Suprapubic skin (tissue), 4 donors: Measurements from ENCODE around the gene RYR1. TPM values are rescaled to one million over a fixed set of nuclear protein-coding genes. Genes with fewer than 3 reads are reported as not detected.
"Not testable (repeated sequence)": the region's sequence is repeated elsewhere in the genome, so short reads cannot be mapped to it uniquely, and the experiment has no call there.

Source experiments
- DNase-seq, 2 donors: peaks; one replicate each; pipeline ENCODE4 v3.0.0-alpha.2; 2019; ENCODE audit warnings: low spot score in 2 of 2
- H3K27ac ChIP-seq: fragments of 200-600 bp; sonication (generic); one replicate; pipeline ENCODE4 v1.5.1; 2019
- H3K27me3 ChIP-seq: fragments of 200-600 bp; sonication (generic); one replicate; pipeline ENCODE4 v1.5.1; 2019
- H3K36me3 ChIP-seq: fragments of 200-600 bp; sonication (generic); one replicate; pipeline ENCODE4 v1.5.1; 2019
- H3K4me1 ChIP-seq: fragments of 200-600 bp; sonication (generic); one replicate; pipeline ENCODE4 v1.5.1; 2019
- H3K4me3 ChIP-seq: fragments of 200-600 bp; sonication (generic); one replicate; pipeline ENCODE4 v1.5.1; 2019; ENCODE audit warnings: mild to moderate bottlenecking
- H3K9me3 ChIP-seq: fragments of 200-600 bp; sonication (generic); one replicate; pipeline ENCODE4 v1.5.1; 2019
- CTCF ChIP-seq, 2 donors: fragments of 200-600 bp in 1 of 2; fragments of 450-650 bp in 1 of 2; sonication (generic) in 1 of 2; IDR thresholded peaks; one replicate each; pipeline ENCODE4 v1.5.1; 2016 to 2019; ENCODE audit warnings: antibody characterized with exemption in 2 of 2, mild to moderate bottlenecking in 1 of 2, moderate library complexity in 1 of 2
- EP300 ChIP-seq: sonication (generic); formaldehyde crosslinking; IDR thresholded peaks from one replicate; pipeline ENCODE4 v1.6.1; 2017; ENCODE audit warnings: antibody characterized with exemption
- POLR2A ChIP-seq, 2 donors: fragments of 450-650 bp; IDR thresholded peaks; one replicate each; pipeline ENCODE4 v1.6.1; 2017; ENCODE audit warnings: antibody characterized with exemption in 2 of 2, mild to moderate bottlenecking in 2 of 2, moderate library complexity in 2 of 2
- POLR2AphosphoS5 ChIP-seq, 3 donors: sonication (generic); formaldehyde crosslinking; IDR thresholded peaks; one replicate each; pipeline ENCODE4 v1.6.1; 2017; ENCODE audit warnings: antibody characterized with exemption in 3 of 3
- WGBS: methylation state at CpG from one replicate; pipeline ENCODE4 v1.1.5; 2018; 5-methylcytosine and 5-hydroxymethylcytosine counted together
- total RNA-seq, 4 donors: library from RNA; depleted of rRNA; stranded (reverse); fragments of >200 nt; gene quantifications; one replicate each; pipeline ENCODE4 v1.1.0, GENCODE V29; 2016

RYR1 gene
- total RNA-seq, 4 donors from 2014 or later: 8.4 to 26.1 (median 13.1) TPM

GRCh38 chr19:38549061-38549460, 115.6 kb downstream of the RYR1 start:
- 96% methylated on average over 5 of the region's 5 CpGs for WGBS
- H3K27me3 ChIP-seq: peaks cover 4% of the 10 kb centered on the region
- H3K4me3 ChIP-seq: no peak overlapping the region
- no peaks in the 10 kb centered on the region for H3K36me3 ChIP-seq
- peaks cover 9% of the 10 kb centered on the region for H3K4me1 ChIP-seq
- no peaks in the 10 kb centered on the region for H3K9me3 ChIP-seq
- H3K27ac ChIP-seq: no peak overlapping the region
- TF ChIP-seq POLR2AphosphoS5 (IDR thresholded peaks at IDR 0.05) (no peak), EP300 (no peak), CTCF (IDR thresholded peaks at IDR 0.05) (no peak), POLR2A (IDR thresholded peaks at IDR 0.05) (no peak)
- no peak for DNase-seq

GRCh38 chr19:38549942-38550341, 116.5 kb downstream of the RYR1 start:
- no peak for DNase-seq
- no peak for TF ChIP-seq POLR2AphosphoS5 (IDR thresholded peaks at IDR 0.05)
- TF ChIP-seq CTCF (IDR thresholded peaks at IDR 0.05): no peak
- TF ChIP-seq EP300: no peak
- no peak for TF ChIP-seq POLR2A (IDR thresholded peaks at IDR 0.05)
- H3K4me3 ChIP-seq: no peak overlapping the region
- 49% methylated on average over 4 of the region's 4 CpGs for WGBS
- H3K36me3 ChIP-seq: no peaks in the 10 kb centered on the region
- peaks cover under 1% of the 10 kb centered on the region for H3K4me1 ChIP-seq
- H3K27me3 ChIP-seq: peaks cover 4% of the 10 kb centered on the region
- no peaks in the 10 kb centered on the region for H3K9me3 ChIP-seq
- no peak overlapping the region for H3K27ac ChIP-seq

- WGBS: 72% methylated on average over 3 of the region's 3 CpGs
- peaks cover 4% of the 10 kb centered on the region for H3K27me3 ChIP-seq
- DNase-seq: no peak
- no peak overlapping the region for H3K27ac ChIP-seq
- no peaks in the 10 kb centered on the region for H3K9me3 ChIP-seq
- TF ChIP-seq POLR2A (IDR thresholded peaks at IDR 0.05) (no peak), POLR2AphosphoS5 (IDR thresholded peaks at IDR 0.05) (no peak), CTCF (IDR thresholded peaks at IDR 0.05) (no peak), EP300 (no peak)
- H3K4me1 ChIP-seq: no peaks in the 10 kb centered on the region
- no peaks in the 10 kb centered on the region for H3K36me3 ChIP-seq
- no peak overlapping the region for H3K4me3 ChIP-seq
Measured at GRCh38 chr19:38550376-38550775, 116.9 kb downstream of the RYR1 start.

GRCh38 chr19:38551450-38551813, 117.9 kb downstream of the RYR1 start:
- WGBS: 65% methylated on average over 6 of the region's 6 CpGs
- Histone ChIP-seq H3K27ac (no peak overlapping the region), H3K4me3 (no peak overlapping the region), H3K4me1 (no peaks in the 10 kb centered on the region), H3K9me3 (no peaks in the 10 kb centered on the region), H3K36me3 (no peaks in the 10 kb centered on the region), H3K27me3 (peaks cover 4% of the 10 kb centered on the region)
- DNase-seq: no peak
- TF ChIP-seq CTCF (IDR thresholded peaks at IDR 0.05) (no peak), EP300 (no peak), POLR2A (IDR thresholded peaks at IDR 0.05) (no peak), POLR2AphosphoS5 (IDR thresholded peaks at IDR 0.05) (no peak)

- WGBS: 90% methylated on average over 1 of the region's 1 CpG
- H3K4me3 ChIP-seq, H3K27ac ChIP-seq, H3K4me1 ChIP-seq, H3K36me3 ChIP-seq, DNase-seq, H3K9me3 ChIP-seq, H3K27me3 ChIP-seq: not testable (repeated sequence)
Measured at GRCh38 chr19:38553239-38553638, 119.7 kb downstream of the RYR1 start.

- peaks cover 4% of the 10 kb centered on the region for H3K27me3 ChIP-seq
- H3K27ac ChIP-seq: no peak overlapping the region
- 67% methylated on average over 3 of the region's 3 CpGs for WGBS
- H3K4me1 ChIP-seq: peaks cover 2% of the 10 kb centered on the region
- H3K9me3 ChIP-seq: no peaks in the 10 kb centered on the region
- no peak overlapping the region for H3K4me3 ChIP-seq
- DNase-seq: no peak
- H3K36me3 ChIP-seq: no peaks in the 10 kb centered on the region
- TF ChIP-seq POLR2A (IDR thresholded peaks at IDR 0.05): no peak
- TF ChIP-seq CTCF (IDR thresholded peaks at IDR 0.05): no peak
- no peak for TF ChIP-seq EP300
- TF ChIP-seq POLR2AphosphoS5 (IDR thresholded peaks at IDR 0.05): no peak
Measured at GRCh38 chr19:38554676-38555141, 121.2 kb downstream of the RYR1 start.
